Activated T-cell treated with anti-CD3 and anti-CD28 coated beads, Interleukin-2, amount 50 U/mL, for 4 hours (primary cell): ENCODE measurements around the gene PLIN5. TPM values are rescaled to one million over a fixed set of nuclear protein-coding genes. Genes with fewer than 3 reads are reported as not detected.

ENCODE experiments used
- ATAC-seq, 2 donors: fragments of 200-7000 bp; cut with Tn5 transposase; one replicate each; pipeline ENCODE4 v1.10.0; 2021
- DNase-seq: peaks from one replicate; pipeline ENCODE4 v3.0.0-alpha.2; 2020
- H3K27me3 Mint-ChIP-seq: one replicate; pipeline ENCODE4 v1.8.0; 2021; ENCODE audit warnings: low read depth, mixed read lengths
- H3K36me3 Mint-ChIP-seq: one replicate; pipeline ENCODE4 v1.8.0; 2022; ENCODE audit warnings: mixed read lengths; ENCODE audit not compliant: insufficient read depth
- H3K4me1 Mint-ChIP-seq: one replicate; pipeline ENCODE4 v1.8.0; 2021; ENCODE audit warnings: low read depth, mixed read lengths
- H3K4me3 Mint-ChIP-seq: one replicate; pipeline ENCODE4 v1.8.0; 2021; ENCODE audit warnings: mild to moderate bottlenecking, moderate library complexity, mixed read lengths
- H3K9me3 Mint-ChIP-seq: one replicate; pipeline ENCODE4 v1.8.0; 2021; ENCODE audit warnings: mixed read lengths
- total RNA-seq, 3 donors: library from RNA; stranded (reverse); gene quantifications; one replicate each; pipeline ENCODE4 v1.2.1, GENCODE V29; 2021

PLIN5 gene
- total RNA-seq, 3 donors from 2014 or later = 0.10 TPM; not detected in 2

DNA sequence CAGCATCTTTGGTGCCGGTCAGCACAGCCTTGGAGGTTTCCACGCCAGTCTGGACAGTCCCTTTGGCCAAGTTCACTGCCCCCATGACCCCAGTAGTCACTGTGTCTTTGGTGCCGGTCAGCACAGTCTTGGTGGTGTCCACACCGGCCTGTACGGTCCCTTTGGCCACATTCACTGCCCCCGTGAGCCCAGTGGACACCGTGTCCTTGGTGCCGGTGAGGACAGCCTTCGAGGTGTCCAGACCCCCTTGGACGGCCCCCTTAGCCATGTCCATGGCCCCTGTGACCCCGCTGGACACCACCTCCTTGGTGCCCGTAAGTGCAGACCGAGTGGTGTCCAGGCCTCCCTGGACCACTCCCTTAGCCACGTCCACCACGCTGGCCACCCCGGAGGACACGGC lies 21.8 kb downstream of the PLIN5 start:
- Mint-ChIP-seq H3K4me3 (no peak overlapping the region), H3K27me3 (peaks cover 2% of the 10 kb centered on the region), H3K36me3 (no peaks in the 10 kb centered on the region), H3K4me1 (no peaks in the 10 kb centered on the region), H3K9me3 (no peaks in the 10 kb centered on the region)
- no peak for ATAC-seq
- no peak for DNase-seq

DNA sequence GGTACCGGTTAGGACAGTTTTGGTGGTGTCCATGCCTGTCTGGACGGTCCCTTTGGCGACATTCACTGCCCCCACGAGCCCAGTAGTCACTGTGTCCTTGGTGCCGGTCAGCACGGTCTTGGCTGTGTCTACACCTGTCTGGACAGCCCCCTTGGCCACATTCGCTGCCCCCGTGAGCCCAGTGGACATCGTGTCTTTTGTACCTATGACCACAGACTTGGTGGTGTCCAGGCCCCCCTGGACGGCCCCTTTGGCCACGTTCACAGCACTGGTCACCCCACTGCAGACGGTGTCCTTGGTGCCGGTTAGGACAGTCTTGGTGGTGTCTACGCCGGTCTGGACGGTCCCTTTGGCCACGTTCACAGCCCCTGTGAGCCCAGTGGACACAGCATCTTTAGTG lies 23.0 kb downstream of the PLIN5 start:
- Mint-ChIP-seq H3K36me3 (no peaks in the 10 kb centered on the region), H3K27me3 (peaks cover 2% of the 10 kb centered on the region), H3K9me3 (no peaks in the 10 kb centered on the region), H3K4me3 (no peak overlapping the region), H3K4me1 (no peaks in the 10 kb centered on the region)
- no peak for DNase-seq
- ATAC-seq = no peak

DNA sequence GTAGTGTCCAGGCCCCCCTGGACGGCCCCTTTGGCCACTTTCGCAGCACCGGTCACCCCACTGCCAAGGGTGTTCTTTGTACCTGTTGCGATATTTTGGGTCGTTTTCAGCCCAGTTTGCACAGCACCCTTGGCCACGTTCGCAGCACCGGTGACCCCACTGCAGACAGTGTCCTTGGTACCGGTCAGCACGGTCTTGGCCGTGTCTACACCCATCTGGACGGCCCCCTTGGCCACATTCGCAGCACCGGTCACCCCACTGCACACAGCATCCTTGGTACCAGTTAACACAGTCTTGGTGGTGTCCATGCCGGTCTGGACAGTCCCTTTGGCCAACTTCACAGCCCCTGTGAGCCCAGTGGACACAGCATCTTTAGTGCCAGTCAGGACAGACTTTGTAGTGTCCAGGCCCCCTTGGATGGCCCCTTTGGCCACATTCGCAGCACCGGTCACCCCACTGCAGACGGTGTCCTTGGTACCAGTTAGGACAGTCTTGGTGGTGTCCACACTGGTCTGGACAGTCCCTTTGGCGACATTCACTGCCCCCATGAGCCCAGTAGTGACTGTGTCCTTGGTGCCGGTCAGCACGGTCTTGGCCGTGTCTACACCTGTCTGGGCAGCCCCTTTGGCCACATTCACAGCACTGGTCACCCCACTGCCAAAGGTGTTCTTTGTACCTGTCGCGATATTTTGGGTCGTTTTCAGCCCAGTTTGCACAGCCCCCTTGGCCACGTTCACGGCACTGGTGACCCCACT lies 23.5 kb downstream of the PLIN5 start:
- H3K27me3 Mint-ChIP-seq = peaks cover 2% of the 10 kb centered on the region
- H3K4me3 Mint-ChIP-seq = no peak overlapping the region
- H3K4me1 Mint-ChIP-seq = no peaks in the 10 kb centered on the region
- no peaks in the 10 kb centered on the region for H3K36me3 Mint-ChIP-seq
- DNase-seq (no peak), ATAC-seq (no peak)
- H3K9me3 Mint-ChIP-seq = no peaks in the 10 kb centered on the region

DNA sequence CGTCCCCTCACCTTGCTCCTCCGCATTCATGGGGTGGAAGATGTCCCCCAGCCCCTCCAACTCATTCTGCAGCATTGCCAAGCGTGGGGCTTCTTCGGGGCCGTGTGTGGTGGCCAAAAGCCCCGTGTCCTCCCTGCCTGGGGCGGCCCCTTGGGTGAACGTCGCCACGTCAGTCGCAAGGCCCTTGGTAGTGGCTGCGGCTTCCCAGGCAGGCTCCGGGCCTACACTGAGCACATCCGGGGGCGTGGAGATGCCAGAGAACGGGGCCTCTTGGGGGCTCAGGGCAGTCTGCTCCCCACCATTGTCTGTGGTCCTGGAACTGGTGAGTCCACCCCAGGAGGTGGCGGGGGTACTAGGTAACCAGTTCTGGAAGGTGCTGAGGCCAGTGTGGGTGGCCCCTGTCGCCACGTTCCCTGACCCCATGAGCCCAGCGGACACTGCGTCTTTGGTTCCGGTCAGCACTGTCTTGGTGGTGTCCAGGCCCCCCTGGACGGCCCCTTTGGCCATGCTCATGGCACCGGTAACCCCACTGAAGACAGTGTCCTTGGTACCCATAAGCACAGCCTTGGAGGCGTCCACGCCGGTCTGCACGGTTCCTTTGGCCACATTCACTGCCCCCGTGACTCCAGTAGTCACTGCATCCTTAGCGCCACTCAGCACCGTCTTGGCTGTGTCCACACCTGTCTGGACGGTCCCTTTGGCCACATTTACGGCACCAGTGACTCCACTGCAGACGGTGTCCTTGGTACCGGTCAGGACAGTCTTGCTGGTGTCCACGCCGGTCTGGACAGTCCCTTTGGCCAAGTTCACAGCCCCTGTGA lies 24.4 kb downstream of the PLIN5 start:
- Mint-ChIP-seq H3K27me3 (peaks cover 2% of the 10 kb centered on the region), H3K4me3 (no peak overlapping the region), H3K4me1 (no peaks in the 10 kb centered on the region), H3K9me3 (no peaks in the 10 kb centered on the region), H3K36me3 (peaks cover 3% of the 10 kb centered on the region)
- DNase-seq (no peak), ATAC-seq (no peak)

DNA sequence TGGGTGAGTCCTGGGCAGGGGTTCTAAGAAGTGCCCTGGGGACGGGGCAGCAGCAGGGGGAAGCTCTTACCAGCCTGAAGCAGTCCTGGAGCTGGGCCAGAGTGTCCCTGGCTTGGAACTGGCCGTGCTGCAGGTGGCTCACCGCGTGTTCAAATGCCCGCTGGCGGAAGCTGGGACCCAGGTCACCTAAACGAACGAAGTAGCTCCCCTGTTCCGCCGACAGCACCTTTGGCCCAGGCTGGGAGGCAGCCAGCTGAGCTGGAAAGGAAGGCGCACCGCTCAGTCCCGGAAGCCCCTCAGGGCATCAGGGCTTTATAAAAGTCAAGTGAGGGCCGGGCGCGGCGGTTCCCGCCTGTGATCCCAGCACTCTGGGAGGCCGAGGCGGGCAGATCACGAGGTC lies 26.3 kb downstream of the PLIN5 start:
- DNase-seq (no peak), ATAC-seq (no peak)
- Mint-ChIP-seq H3K4me1 (no peaks in the 10 kb centered on the region), H3K4me3 (no peak overlapping the region), H3K27me3 (no peaks in the 10 kb centered on the region), H3K36me3 (peaks cover 3% of the 10 kb centered on the region), H3K9me3 (no peaks in the 10 kb centered on the region)

DNA sequence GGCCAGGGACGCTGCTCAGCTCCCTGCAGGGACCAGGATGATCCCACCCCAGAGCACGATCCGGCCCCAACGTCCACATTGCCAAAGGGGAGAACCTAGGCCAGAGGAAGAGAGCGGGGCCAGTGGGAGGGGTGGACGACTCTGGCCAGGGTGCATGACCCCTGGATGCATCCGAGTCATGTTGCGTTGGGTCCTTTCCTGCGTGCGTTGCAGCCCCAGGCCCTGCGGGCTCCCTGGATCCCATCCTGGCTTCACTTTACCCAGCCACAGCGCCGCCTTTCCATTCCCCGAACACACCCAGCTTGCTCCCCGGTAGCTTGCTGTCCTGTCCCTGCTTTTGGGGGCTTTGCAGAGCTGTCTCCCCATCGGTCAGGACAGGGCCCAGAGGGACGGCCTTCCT lies 27.2 kb downstream of the PLIN5 start:
- DNase-seq (no peak), ATAC-seq (no peak)
- H3K27me3 Mint-ChIP-seq = no peaks in the 10 kb centered on the region
- no peaks in the 10 kb centered on the region for H3K4me1 Mint-ChIP-seq
- H3K4me3 Mint-ChIP-seq = no peak overlapping the region
- H3K9me3 Mint-ChIP-seq = no peaks in the 10 kb centered on the region
- peaks cover 3% of the 10 kb centered on the region for H3K36me3 Mint-ChIP-seq

DNA sequence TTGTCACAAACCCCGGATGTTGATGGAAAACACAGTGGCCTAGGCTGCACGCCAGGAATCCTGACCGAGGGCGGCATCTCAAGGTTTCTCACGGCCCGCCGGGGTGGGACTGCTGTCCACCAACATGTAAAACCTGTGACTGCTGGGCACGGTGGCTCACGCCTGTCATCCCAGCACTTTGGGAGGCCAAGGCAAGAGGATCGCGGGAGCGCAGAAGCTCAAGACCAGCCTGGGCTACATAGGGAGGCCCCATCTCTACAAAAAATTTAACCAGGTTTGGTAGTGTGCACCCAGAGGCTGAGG lies 27.9 kb downstream of the PLIN5 start:
- Mint-ChIP-seq H3K27me3 (no peaks in the 10 kb centered on the region), H3K4me1 (no peaks in the 10 kb centered on the region), H3K4me3 (no peak overlapping the region), H3K36me3 (peaks cover 3% of the 10 kb centered on the region), H3K9me3 (no peaks in the 10 kb centered on the region)
- DNase-seq (no peak), ATAC-seq (no peak)

DNA sequence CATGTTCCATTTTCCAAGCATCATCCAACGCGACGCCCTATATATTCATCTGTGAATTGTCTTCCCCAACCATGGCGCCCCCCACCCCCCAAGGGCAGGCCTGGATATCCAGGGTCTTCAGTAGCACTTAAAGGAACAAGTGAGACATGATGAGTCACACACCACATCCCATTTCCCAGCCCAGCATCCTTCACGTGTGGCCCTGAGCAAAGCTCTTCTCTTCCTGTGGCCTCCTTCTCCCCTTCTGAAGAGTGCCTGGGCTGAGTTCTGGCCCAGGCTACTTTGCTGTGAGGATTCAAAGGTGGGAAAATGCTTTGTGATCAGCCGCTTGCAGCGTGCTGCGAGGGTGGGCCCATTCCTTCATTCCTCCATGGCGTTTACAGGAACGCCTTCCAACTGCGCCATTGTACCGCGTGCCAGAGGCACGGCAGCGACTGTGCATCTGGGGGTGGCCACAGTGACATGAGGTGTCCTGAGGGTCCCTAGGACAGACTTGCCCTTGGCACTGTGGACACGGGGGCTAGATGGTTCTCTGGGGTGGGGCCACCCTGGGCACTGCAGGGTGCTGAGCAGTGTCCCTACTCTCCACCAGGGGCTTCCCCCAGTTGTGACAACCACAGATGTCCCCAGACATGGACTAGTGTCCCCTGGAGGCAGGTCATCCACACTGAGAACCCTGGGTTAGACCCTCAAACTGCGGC lies 28.4 kb downstream of the PLIN5 start:
- no peaks in the 10 kb centered on the region for H3K9me3 Mint-ChIP-seq
- no peak overlapping the region for H3K4me3 Mint-ChIP-seq
- no peaks in the 10 kb centered on the region for H3K4me1 Mint-ChIP-seq
- peaks cover 3% of the 10 kb centered on the region for H3K36me3 Mint-ChIP-seq
- ATAC-seq (no peak), DNase-seq (no peak)
- no peaks in the 10 kb centered on the region for H3K27me3 Mint-ChIP-seq

DNA sequence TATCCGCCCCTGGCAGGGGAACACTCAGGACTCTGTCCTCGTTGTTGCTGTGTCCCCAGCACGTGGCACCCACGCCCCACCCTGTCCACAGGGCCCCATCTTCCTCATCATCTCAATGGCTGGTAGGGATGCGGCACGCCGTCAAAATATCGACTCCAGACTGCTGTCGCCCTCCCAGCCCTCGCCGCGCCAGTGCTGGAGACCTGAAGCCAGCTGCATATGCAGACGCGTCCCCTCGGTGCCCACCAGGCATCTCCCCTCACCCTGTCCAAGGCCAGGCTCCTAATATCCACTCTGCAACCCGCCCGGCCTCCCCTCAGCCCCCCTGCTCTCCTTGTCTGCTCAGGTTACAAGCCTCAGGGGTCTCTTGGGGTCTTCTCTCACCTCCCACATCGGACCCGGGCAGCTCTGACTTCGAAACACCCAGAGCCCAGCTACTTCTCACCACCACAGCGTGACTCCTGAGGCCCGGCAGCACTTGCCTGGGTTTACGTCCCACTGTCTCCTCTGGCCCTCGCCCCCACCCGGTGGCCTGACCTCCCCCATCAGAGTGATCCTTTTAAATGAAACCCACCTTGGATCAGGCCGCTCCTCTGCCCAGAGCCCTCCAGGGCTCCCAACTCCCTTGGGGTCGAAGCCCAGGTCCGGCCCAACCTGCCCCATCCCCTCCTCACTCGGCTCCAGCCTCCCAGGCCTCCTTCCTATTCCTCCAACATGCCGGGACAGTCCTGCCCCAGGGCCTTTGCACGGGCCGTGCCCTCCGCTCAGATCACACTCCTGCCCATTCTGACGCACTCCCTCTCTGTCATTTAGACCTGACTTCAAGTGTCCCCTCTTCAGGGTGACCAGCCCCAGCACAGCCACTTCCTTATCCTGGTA lies 29.2 kb downstream of the PLIN5 start:
- H3K36me3 Mint-ChIP-seq = peaks cover 4% of the 10 kb centered on the region
- H3K4me1 Mint-ChIP-seq = no peaks in the 10 kb centered on the region
- no peaks in the 10 kb centered on the region for H3K27me3 Mint-ChIP-seq
- DNase-seq (no peak), ATAC-seq (no peak)
- no peak overlapping the region for H3K4me3 Mint-ChIP-seq
- no peaks in the 10 kb centered on the region for H3K9me3 Mint-ChIP-seq

DNA sequence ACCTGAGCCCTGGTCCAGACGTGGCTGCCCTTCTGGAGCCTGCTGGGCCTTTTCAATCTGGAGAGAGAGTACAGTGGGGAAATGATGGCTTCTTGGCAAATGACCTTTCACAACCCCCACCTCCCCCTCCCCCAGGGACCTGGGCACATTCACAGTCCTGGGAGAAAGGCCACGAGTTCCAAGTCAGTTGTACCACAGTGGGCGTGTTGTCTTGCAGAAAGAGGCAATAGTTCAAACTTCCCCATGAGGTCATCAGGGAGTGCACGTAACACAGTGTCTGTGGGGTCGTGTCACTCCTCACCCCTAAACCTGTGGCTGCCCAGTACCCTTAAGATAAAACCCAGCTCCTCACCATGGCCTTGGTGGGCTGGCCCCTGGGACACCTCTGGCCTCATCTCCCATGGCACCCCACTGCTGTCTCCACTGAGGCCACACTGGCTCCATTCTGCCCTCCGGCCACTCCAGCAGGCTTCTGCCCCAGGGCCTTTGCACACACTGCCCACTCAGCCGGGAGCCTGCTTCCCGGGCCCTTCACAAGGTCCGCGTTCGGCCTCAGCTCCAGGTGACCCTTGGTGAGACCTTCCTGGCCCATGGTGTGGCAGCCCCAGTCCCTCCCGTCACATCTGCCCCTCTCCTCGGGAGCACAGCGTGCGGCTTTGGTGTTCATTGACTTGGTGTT lies 30.0 kb downstream of the PLIN5 start:
- H3K4me3 Mint-ChIP-seq = no peak overlapping the region
- no peak for ATAC-seq
- H3K9me3 Mint-ChIP-seq = no peaks in the 10 kb centered on the region

DNA sequence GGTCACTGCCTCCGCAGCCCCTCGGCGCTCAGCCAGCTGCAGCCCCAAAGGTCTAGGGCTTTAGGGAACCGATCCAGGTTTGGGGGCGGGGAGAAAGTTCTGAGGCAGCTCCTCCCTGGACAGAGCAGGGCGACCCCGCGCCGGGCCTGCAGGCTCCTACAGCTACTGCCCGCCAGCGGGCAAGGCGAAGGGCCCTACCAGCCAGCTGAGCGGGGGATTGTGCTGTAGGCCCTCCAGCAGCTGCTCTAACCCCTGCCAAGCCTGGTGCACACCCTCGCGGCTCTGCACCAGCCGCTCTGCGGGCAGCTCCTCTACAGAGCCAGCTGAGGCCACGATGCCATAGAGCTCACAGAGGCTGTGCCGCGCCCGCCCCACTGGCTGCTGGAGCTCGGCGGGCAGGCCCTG lies 30.7 kb downstream of the PLIN5 start:
- ATAC-seq (no peak), DNase-seq (no peak)
- Mint-ChIP-seq H3K27me3 (no peaks in the 10 kb centered on the region), H3K4me1 (no peaks in the 10 kb centered on the region), H3K36me3 (peaks cover 7% of the 10 kb centered on the region), H3K4me3 (no peak overlapping the region), H3K9me3 (no peaks in the 10 kb centered on the region)

More for the DNA sequence above, 30.0 kb downstream of the PLIN5 start:
- peaks cover 5% of the 10 kb centered on the region for H3K36me3 Mint-ChIP-seq
- H3K27me3 Mint-ChIP-seq = no peaks in the 10 kb centered on the region
- H3K4me1 Mint-ChIP-seq = no peaks in the 10 kb centered on the region
- no peak for DNase-seq

DNA sequence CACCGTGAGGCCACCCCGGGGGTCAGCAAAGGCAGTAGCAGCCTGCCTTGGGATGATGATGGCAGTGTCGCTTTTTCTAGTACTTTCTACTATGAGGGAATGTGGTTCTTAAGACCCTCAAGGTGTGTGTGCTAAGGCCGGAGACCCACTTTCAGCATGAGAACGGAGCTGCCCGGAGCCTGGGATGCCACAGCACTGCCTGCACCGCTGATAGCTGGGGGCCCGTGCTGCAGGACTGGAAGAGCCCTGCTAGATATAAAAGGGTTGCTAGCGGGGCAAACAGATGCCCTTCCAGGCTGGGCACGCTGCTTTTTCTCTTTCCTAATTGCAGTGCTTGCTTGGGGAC lies 31.2 kb downstream of the PLIN5 start:
- DNase-seq = no peak
- Mint-ChIP-seq H3K36me3 (peaks cover 7% of the 10 kb centered on the region), H3K9me3 (no peaks in the 10 kb centered on the region), H3K4me3 (no peak overlapping the region), H3K4me1 (no peaks in the 10 kb centered on the region), H3K27me3 (no peaks in the 10 kb centered on the region)
- no peak for ATAC-seq

DNA sequence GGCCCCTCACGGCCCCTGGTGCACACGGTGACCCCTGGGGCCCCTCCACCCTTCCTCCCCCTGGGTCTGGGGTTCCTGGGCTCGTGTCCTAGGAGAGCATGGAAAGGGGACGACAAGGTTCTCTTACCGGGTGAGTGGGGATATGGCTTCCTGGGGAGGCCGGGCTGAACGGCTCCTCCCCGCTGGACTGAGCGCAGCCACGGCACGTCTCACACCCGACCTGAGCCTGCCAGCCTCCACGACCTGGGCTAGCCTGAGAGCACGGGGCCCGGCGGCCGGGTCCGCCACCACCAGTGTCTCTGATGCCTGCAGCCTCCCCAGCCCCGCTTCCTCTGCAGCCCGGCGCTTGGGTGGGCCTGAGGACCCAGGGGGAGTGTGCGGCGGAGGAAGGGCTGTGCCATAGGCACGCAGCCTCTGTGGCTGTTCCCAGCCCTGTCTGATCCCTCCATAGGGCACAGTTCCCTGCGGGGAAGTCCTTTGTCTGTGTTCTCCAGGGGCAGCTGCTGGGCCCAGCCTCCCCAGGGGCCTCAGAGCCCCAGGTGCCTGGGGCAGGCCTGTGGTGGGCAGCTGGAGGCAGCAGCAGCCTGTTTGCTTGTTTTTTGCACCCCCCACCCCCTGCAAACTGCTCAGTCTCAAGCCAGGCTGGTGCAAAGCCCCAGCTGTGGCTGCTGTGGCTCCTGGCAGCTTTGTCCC lies 31.7 kb downstream of the PLIN5 start:
- Mint-ChIP-seq H3K27me3 (no peaks in the 10 kb centered on the region), H3K36me3 (peaks cover 7% of the 10 kb centered on the region), H3K4me1 (no peaks in the 10 kb centered on the region), H3K4me3 (no peak overlapping the region), H3K9me3 (no peaks in the 10 kb centered on the region)
- DNase-seq (no peak), ATAC-seq (no peak)
